Adrenal gland (tissue), 12 donors: Measurements from ENCODE around the gene FARP1. TPM values are rescaled to one million over a fixed set of nuclear protein-coding genes. Genes with fewer than 3 reads are reported as not detected.

Source experiments
- DNase-seq, 7 donors: peaks; one replicate each; pipeline ENCODE4 v3.0.0-alpha.2; 2019 to 2020
- H3K27ac ChIP-seq, 5 donors: fragments of 200-600 bp; sonication (generic) in 4 of 5; 1 replicate in 3 of 5; 2 replicates in 2 of 5; pipeline versions ENCODE4 v1.5.1 to v1.8.0; 2016 to 2020; ENCODE audit warnings: mild to moderate bottlenecking in 1 of 5
- H3K27me3 ChIP-seq: fragments of 200-600 bp; 2 replicates; pipeline ENCODE4 v1.8.0; 2021
- H3K36me3 ChIP-seq, 2 donors: fragments of 200-600 bp; replicated peaks in 1 of 2; 1 replicate in 1 of 2; 2 replicates in 1 of 2; pipeline versions ENCODE4 v1.5.1 to v1.8.0; 2018 to 2022
- H3K4me1 ChIP-seq, 2 donors: fragments of 200-600 bp; replicated peaks in 1 of 2; 1 replicate in 1 of 2; 2 replicates in 1 of 2; pipeline versions ENCODE4 v1.5.1 to v1.8.0; 2018 to 2021
- H3K4me3 ChIP-seq, 4 donors: fragments of 200-600 bp; sonication (generic) in 3 of 4; one replicate each; pipeline ENCODE4 v1.5.1; 2016 to 2018
- H3K9me3 ChIP-seq, 3 donors: fragments of 200-600 bp; sonication (generic) in 1 of 3; replicated peaks in 1 of 3; 1 replicate in 2 of 3; 2 replicates in 1 of 3; pipeline versions ENCODE4 v1.5.1 to v1.8.0; 2016 to 2021
- CTCF ChIP-seq, 6 experiments: fragments of 450-650 bp in 4 of 6; fragments of 200-600 bp in 2 of 6; sonication (generic) in 1 of 6; IDR thresholded peaks; 1 replicate in 5 of 6; 2 replicates in 1 of 6; pipeline versions ENCODE4 v1.5.1 to v1.8.0; 2016 to 2021; ENCODE audit warnings: antibody characterized with exemption in 6 of 6, mild to moderate bottlenecking in 2 of 6, moderate library complexity in 1 of 6
- POLR2A ChIP-seq, 2 donors: fragments of 450-650 bp; IDR thresholded peaks; one replicate each; pipeline ENCODE4 v1.6.1; 2017; ENCODE audit warnings: antibody characterized with exemption in 2 of 2, mild to moderate bottlenecking in 2 of 2, moderate library complexity in 1 of 2
- WGBS, 4 donors: extraction: QIAGEN DNeasy Blood & Tissue Kit in 2 of 4; methylation state at CpG; one replicate each; pipeline versions ENCODE4 v1.1.5 to v1.1.7; 2013 to 2017; 5-methylcytosine and 5-hydroxymethylcytosine counted together
- intact Hi-C, 2 donors: fragments of 100-400 bp; cut with DNase I; formaldehyde crosslinking; loops; one replicate each; pipeline versions ENCODE4 v1.14.1 to v1.15.0; 2022 to 2023
- polyA plus RNA-seq, 3 donors: library from polyadenylated mRNA; stranded (reverse); fragments of 200-250 nt in 2 of 3; fragments of 350-450 nt in 1 of 3; fragmentation: Illumina TruSeq in 1 of 3; extraction: RNeasy Lipid Tissue Mini Kit (QIAGEN cat#74804) in 1 of 3; gene quantifications; one replicate each; pipeline ENCODE4 v1.2.3, GENCODE V29; 2013 to 2014
- total RNA-seq, 9 donors: library from RNA; depleted of rRNA in 4 of 9; stranded (reverse); fragments of >200 nt in 4 of 9; fragments of 120-200 nt in 1 of 9; fragmentation: NEBNext Ultra II Directional in 1 of 9; extraction: Animal tissue kit (Norgen Biotek cat#: 25700) in 1 of 9; gene quantifications; one replicate each; pipeline versions ENCODE4 v1.1.0 to v1.2.4, GENCODE V29; 2013 to 2023
- donor health status: healthy with polysubstance abuse.
- donor health status: Bipolar disorder and iron deficiency.
- donor health status: DM: yes; HTN: yes; CAD: no.
- donor health status: DM: no; HTN: no; CAD: no.
- donor health status: DM: no; HTN: no; CAD: no.
- donor health status: DM: yes; HTN: yes; CAD: no.

Gene FARP1
- total and polyA plus RNA-seq, 12 donors, result 27.1 to 304 (median 71.6) TPM

GRCh38 chr13:98293570-98294142 lies 150.8 kb downstream of the FARP1 start:
- peak overlapping the region in 1 of 5 donors; percentile 25 for H3K27ac ChIP-seq
- TF ChIP-seq POLR2A (IDR thresholded peaks at IDR 0.05), result no peak
- no peak for TF ChIP-seq CTCF (IDR thresholded peaks at IDR 0.05)

GRCh38 chr13:98295371-98295770 lies 152.5 kb downstream of the FARP1 start:
- no peaks in the 10 kb centered on the region for H3K27me3 ChIP-seq
- WGBS, 4 donors, result 42 to 60% (median 46%) methylated on average over 2 of the region's 2 CpGs
- DNase-seq, result no peak
- H3K27ac ChIP-seq, result peak overlapping the region in 1 of 5 donors; percentile 60
- no peak overlapping the region for H3K4me3 ChIP-seq
- H3K9me3 ChIP-seq, result no peaks in the 10 kb centered on the region
- H3K4me1 ChIP-seq, result peaks cover 4 to 34% of the 10 kb centered on the region in 2 donors
- H3K36me3 ChIP-seq, result no peaks in the 10 kb centered on the region
- intact Hi-C loops, result no loop called here
- no peak for TF ChIP-seq CTCF (IDR thresholded peaks at IDR 0.05)
- no peak for TF ChIP-seq POLR2A (IDR thresholded peaks at IDR 0.05)

More at GRCh38 chr13:98293570-98294142, 150.8 kb downstream of the FARP1 start:
- no peak for DNase-seq
- H3K9me3 ChIP-seq, result no peaks in the 10 kb centered on the region
- WGBS, 4 donors, result 84 to 99% (median 93%) methylated on average over 4 of the region's 4 CpGs
- no peak overlapping the region for H3K4me3 ChIP-seq
- peaks cover 4 to 25% of the 10 kb centered on the region in 2 donors for H3K4me1 ChIP-seq
- H3K27me3 ChIP-seq, result no peaks in the 10 kb centered on the region
- intact Hi-C loops, result no loop called here
- H3K36me3 ChIP-seq, result no peaks in the 10 kb centered on the region

DNA sequence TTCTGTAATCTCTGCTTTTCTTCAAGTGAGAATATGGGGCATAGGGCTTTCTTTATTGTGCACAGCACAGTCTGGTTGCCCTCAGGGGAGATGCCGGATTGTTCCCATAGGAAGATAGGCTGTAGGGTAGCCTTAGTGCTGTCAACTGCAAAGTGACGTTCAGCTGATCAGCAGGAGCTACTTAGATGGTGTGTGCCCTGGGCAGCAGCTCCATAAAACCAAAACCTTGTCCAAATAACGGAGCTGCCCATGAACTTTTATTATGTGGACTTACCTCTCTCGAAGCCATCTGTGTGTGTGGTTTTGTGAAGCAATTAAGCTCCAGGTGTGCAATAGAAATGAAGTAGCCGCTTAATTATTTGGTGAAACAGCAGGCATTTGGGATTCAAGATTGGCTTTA lies 154.2 kb downstream of the FARP1 start:
- Histone ChIP-seq H3K4me3 (no peak overlapping the region), H3K27me3 (no peaks in the 10 kb centered on the region), H3K4me1 (peaks cover 4 to 34% of the 10 kb centered on the region in 2 donors), H3K9me3 (no peaks in the 10 kb centered on the region), H3K36me3 (no peaks in the 10 kb centered on the region), H3K27ac (no peak overlapping the region)
- intact Hi-C loops, result no loop called here
- WGBS, 4 donors, result 69 to 83% (median 76%) methylated on average over 4 to 5 of the region's 5 CpGs
- no peak for DNase-seq
- TF ChIP-seq CTCF (IDR thresholded peaks at IDR 0.05), result no peak
- TF ChIP-seq POLR2A (IDR thresholded peaks at IDR 0.05), result no peak

DNA sequence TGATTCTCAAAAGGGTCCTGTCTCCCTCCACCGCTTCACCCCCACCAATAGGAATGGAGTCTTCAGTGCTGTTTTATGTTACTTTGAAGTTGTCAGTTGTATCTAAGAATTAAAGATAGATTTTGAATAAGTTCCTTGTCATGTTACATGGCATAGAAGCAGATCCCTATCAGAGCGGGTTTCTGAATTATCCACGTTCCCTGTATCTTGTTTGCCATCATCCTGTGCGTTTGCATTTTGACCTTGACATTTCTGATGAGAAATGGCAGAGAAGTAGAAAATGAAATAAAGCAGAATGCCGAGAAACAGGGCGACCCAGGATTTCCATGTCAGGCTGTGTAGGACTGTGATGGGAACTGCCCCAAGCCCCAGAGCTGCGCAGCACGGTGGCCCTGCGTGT lies 154.9 kb downstream of the FARP1 start:
- 42 to 54% (median 53%) methylated on average over 9 of the region's 9 CpGs for WGBS, 4 donors
- H3K27ac ChIP-seq, result peak overlapping the region in 2 of 5 donors; percentile 23 to 35
- H3K4me1 ChIP-seq, result peaks cover 4 to 34% of the 10 kb centered on the region in 2 donors
- H3K36me3 ChIP-seq, result no peaks in the 10 kb centered on the region
- no peaks in the 10 kb centered on the region for H3K27me3 ChIP-seq
- TF ChIP-seq CTCF (IDR thresholded peaks at IDR 0.05) (no peak), POLR2A (IDR thresholded peaks at IDR 0.05) (no peak)
- no peak overlapping the region for H3K4me3 ChIP-seq
- no peaks in the 10 kb centered on the region for H3K9me3 ChIP-seq
- no peak for DNase-seq
- intact Hi-C loops, result no loop called here
